ENCODE measurements around the gene SMG5. TPM values are rescaled to one million over a fixed set of nuclear protein-coding genes. Genes with fewer than 3 reads are reported as not detected.

Gene SMG5
- total RNA-seq, 1 experiment from 2014 or later: 63.3 TPM

DNA sequence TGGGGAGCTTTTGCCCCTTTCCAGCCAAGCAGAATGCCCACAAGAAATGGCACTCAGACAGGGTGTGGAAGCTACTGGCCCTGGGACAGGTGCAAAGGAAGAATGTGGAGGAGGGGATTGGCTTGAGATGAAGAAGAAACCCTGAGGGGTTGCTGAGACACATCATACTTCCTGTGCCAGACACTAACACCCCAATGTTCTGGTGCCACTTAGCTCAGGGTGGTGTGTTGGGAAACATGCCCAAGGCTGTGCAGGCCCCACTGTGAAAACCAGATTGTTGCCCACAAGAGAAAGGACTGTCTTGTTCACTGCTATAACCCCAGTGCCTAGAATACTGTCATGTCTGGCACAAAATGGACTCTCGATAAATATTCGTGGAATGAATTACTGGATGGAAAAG lies 24.9 kb downstream of the SMG5 start:
- intact Hi-C loops (cut with micrococcal nuclease; ENCODE audit: unreplicated experiment): no loop called here
- H3K4me3 ChIP-seq: no peak overlapping the region
- ChIA-PET CTCF (no interaction called here), POLR2A (ENCODE audit: unreplicated experiment) (no interaction called here)
- no peaks in the 10 kb centered on the region for H3K9me3 ChIP-seq (ENCODE audit: insufficient read depth, low read depth)
- no TSS peak for BruUV-seq (replicated peaks)
- no peaks in the 10 kb centered on the region for H3K4me1 ChIP-seq (replicated peaks; ENCODE audit: insufficient read depth)
- peaks cover 9% of the 10 kb centered on the region; the same call in 1 of the 2 replicates for H4K20me1 ChIP-seq (ENCODE audit: insufficient read depth)
- no peak overlapping the region for H3K27ac ChIP-seq
- TF ChIP-seq, protein P1, sequence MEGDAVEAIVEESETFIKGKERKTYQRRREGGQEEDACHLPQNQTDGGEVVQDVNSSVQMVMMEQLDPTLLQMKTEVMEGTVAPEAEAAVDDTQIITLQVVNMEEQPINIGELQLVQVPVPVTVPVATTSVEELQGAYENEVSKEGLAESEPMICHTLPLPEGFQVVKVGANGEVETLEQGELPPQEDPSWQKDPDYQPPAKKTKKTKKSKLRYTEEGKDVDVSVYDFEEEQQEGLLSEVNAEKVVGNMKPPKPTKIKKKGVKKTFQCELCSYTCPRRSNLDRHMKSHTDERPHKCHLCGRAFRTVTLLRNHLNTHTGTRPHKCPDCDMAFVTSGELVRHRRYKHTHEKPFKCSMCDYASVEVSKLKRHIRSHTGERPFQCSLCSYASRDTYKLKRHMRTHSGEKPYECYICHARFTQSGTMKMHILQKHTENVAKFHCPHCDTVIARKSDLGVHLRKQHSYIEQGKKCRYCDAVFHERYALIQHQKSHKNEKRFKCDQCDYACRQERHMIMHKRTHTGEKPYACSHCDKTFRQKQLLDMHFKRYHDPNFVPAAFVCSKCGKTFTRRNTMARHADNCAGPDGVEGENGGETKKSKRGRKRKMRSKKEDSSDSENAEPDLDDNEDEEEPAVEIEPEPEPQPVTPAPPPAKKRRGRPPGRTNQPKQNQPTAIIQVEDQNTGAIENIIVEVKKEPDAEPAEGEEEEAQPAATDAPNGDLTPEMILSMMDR (conservative IDR thresholded peaks at IDR 0.05): no peak
- no peak for TF ChIP-seq EZH2 (IDR thresholded peaks at IDR 0.05; ENCODE audit: low read depth)
- H3K4me2 ChIP-seq: no peak overlapping the region
- H3K36me3 ChIP-seq (ENCODE audit: low read depth): peaks cover 19% of the 10 kb centered on the region
- no peaks in the 10 kb centered on the region for H3K9me2 ChIP-seq (ENCODE audit: insufficient read depth)
- no peak for DNase-seq
- no peak overlapping the region for H2AFZ ChIP-seq
- H3K79me2 ChIP-seq (ENCODE audit: low read depth): no peaks in the 10 kb centered on the region
- H3K27me3 ChIP-seq (ENCODE audit: insufficient read depth, low read depth): no peaks in the 10 kb centered on the region
- no peaks in the 10 kb centered on the region; the same call in 1 of the 2 replicates for H3F3A ChIP-seq (ENCODE audit: insufficient read depth, low read depth)

DNA sequence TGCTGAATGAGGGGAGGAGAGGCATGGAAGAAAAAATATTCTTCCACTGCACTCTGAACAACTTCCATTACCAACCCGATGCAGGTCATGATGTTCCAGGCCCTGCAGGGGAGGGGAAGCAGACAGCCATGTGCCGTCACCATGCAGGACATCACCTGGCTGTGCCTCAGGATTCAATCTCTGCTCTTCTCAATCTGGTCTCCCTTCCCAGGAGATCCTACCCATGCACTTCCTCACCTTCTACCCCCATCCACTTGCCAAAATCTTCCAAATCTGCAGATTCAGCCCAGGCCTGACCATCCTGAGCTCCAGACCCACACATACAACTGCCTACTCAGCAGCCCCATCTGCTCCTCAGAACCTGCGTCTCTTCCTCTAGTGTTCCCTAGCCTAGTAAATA lies 29.0 kb downstream of the SMG5 start:
- DNase-seq: no peak
- ChIA-PET CTCF (no interaction called here), POLR2A (ENCODE audit: unreplicated experiment) (no interaction called here)
- no peaks in the 10 kb centered on the region for H3K79me2 ChIP-seq (ENCODE audit: low read depth)
- peaks cover 25% of the 10 kb centered on the region; the same call in 1 of the 2 replicates for H3K36me3 ChIP-seq (ENCODE audit: low read depth)
- no peak overlapping the region for H3K27ac ChIP-seq
- H3F3A ChIP-seq (ENCODE audit: insufficient read depth, low read depth): peaks cover 3% of the 10 kb centered on the region; the same call in 1 of the 2 replicates
- no peaks in the 10 kb centered on the region for H3K9me2 ChIP-seq (ENCODE audit: insufficient read depth)
- no peak overlapping the region for H3K4me3 ChIP-seq
- no peaks in the 10 kb centered on the region for H3K27me3 ChIP-seq (ENCODE audit: insufficient read depth, low read depth)
- H2AFZ ChIP-seq: no peak overlapping the region
- TF ChIP-seq EZH2 (IDR thresholded peaks at IDR 0.05; ENCODE audit: low read depth): no peak
- TF ChIP-seq, protein P1 (conservative IDR thresholded peaks at IDR 0.05): no peak
- peaks cover 6% of the 10 kb centered on the region; the same call in 1 of the 2 replicates for H4K20me1 ChIP-seq (ENCODE audit: insufficient read depth)
- intact Hi-C loops (cut with micrococcal nuclease; ENCODE audit: unreplicated experiment): no loop called here
- H3K9me3 ChIP-seq (ENCODE audit: insufficient read depth, low read depth): no peaks in the 10 kb centered on the region
- H3K4me2 ChIP-seq: no peak overlapping the region
- no peaks in the 10 kb centered on the region for H3K4me1 ChIP-seq (replicated peaks; ENCODE audit: insufficient read depth)
- no TSS peak for BruUV-seq (replicated peaks)

DNA sequence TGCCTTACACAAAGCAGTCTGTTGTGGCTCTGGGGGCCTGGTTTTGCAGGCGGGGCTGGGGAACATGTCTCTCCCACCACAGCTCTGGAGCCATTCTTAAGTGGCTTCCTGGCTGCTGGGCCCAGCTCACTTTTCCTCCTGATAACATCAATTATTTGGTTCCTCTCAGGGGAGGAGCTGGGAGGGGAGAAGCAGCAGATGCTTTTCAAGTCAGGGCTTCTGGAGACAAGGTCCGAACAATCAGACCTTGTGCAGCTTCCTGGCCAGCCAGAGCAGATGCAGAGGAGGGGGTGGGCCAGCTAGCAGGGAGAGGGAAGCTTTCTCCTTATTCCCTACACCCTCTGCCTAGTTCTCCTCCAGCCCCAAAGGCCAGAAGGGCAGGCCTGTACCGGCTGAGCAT lies 31.1 kb downstream of the SMG5 start:
- Histone ChIP-seq H4K20me1 (ENCODE audit: insufficient read depth) (no peaks in the 10 kb centered on the region), H2AFZ (no peak overlapping the region), H3K9me3 (ENCODE audit: insufficient read depth, low read depth) (no peaks in the 10 kb centered on the region), H3K4me2 (no peak overlapping the region), H3K9me2 (ENCODE audit: insufficient read depth) (no peaks in the 10 kb centered on the region), H3K4me1 (replicated peaks; ENCODE audit: insufficient read depth) (no peaks in the 10 kb centered on the region), H3K27me3 (ENCODE audit: insufficient read depth, low read depth) (no peaks in the 10 kb centered on the region), H3K36me3 (ENCODE audit: low read depth) (peaks cover 25% of the 10 kb centered on the region; the same call in 1 of the 2 replicates), H3F3A (ENCODE audit: insufficient read depth, low read depth) (peaks cover 10% of the 10 kb centered on the region; the same call in 1 of the 2 replicates), H3K4me3 (no peak overlapping the region), H3K27ac (no peak overlapping the region), H3K79me2 (ENCODE audit: low read depth) (no peaks in the 10 kb centered on the region)
- CTCF ChIA-PET: interaction anchor here (0.6 kb wide), 1 partner anchor 160 kb away, joined by 7 read pairs; no protein-coding TSS in a partner anchor
- BruUV-seq (replicated peaks): no TSS peak
- TF ChIP-seq EZH2 (IDR thresholded peaks at IDR 0.05; ENCODE audit: low read depth): no peak
- TF ChIP-seq, protein P1 (conservative IDR thresholded peaks at IDR 0.05): no peak
- DNase-seq: no peak
- intact Hi-C loops (cut with micrococcal nuclease; ENCODE audit: unreplicated experiment): no loop called here
- POLR2A ChIA-PET (ENCODE audit: unreplicated experiment): no interaction called here
